Activated B cell treated with CpG ODN at 0.5 μM for 24 hours (primary cell): ENCODE measurements around the gene ZNF800. TPM values are rescaled to one million over a fixed set of nuclear protein-coding genes. Genes with fewer than 3 reads are reported as not detected.

Experiments used
- ATAC-seq: fragments of 200-7000 bp; cut with Tn5 transposase; one replicate; pipeline ENCODE4 v1.10.0; 2021; ENCODE audit warnings: low read depth, mild to moderate bottlenecking, moderate library complexity
- CTCF ChIA-PET: fragments of 350-600 bp; sonication (Branson Sonifier 250); formaldehyde crosslinking; loops from one replicate; lab custom pipeline; 2021; ENCODE audit warnings: antibody characterized with exemption; lab: Charles Lee
- POLR2A ChIA-PET: fragments of 350-600 bp; sonication (Branson Sonifier 250); formaldehyde crosslinking; loops from one replicate; lab custom pipeline; 2021; ENCODE audit warnings: antibody characterized with exemption; lab: Charles Lee
- DNase-seq: peaks from one replicate; pipeline ENCODE4 v3.0.0; 2022
- H3K27ac Mint-ChIP-seq: one replicate; pipeline ENCODE4 v1.8.0; 2020; ENCODE audit warnings: mixed read lengths
- H3K27me3 Mint-ChIP-seq: one replicate; pipeline ENCODE4 v1.8.0; 2021; ENCODE audit warnings: mixed read lengths
- H3K36me3 Mint-ChIP-seq: one replicate; pipeline ENCODE4 v1.8.0; 2021; ENCODE audit warnings: low read depth, mixed read lengths
- H3K4me1 Mint-ChIP-seq: one replicate; pipeline ENCODE4 v1.8.0; 2021; ENCODE audit warnings: mixed read lengths
- H3K4me3 Mint-ChIP-seq: one replicate; pipeline ENCODE4 v1.8.0; 2020; ENCODE audit warnings: mild to moderate bottlenecking, mixed read lengths
- H3K9me3 Mint-ChIP-seq: one replicate; pipeline ENCODE4 v1.8.0; 2020; ENCODE audit warnings: mixed read lengths
- CTCF ChIP-seq: fragments of 200-600 bp; IDR thresholded peaks from one replicate; pipeline ENCODE4 v1.8.0; 2022; ENCODE audit warnings: antibody characterized with exemption, mild to moderate bottlenecking
- intact Hi-C: fragments of 100-400 bp; cut with micrococcal nuclease; formaldehyde crosslinking; loops from one replicate; pipeline ENCODE4 v1.15.1; 2024
- total RNA-seq: library from RNA; stranded (reverse); gene quantifications from 2 replicates; pipeline ENCODE4 v1.2.3, GENCODE V29; 2022

The ZNF800 gene
- total RNA-seq, 1 donor from 2014 or later, result 53.5 TPM

GRCh38 chr7:127342596-127342995, 49.9 kb downstream of the ZNF800 start:
- no peaks in the 10 kb centered on the region for H3K36me3 Mint-ChIP-seq
- intact Hi-C loops, result loop anchor here (10.0 kb wide), 2 partner anchors 242 to 538 kb away; partner anchors contain the start of genes ARF5 and GCC1
- no peak overlapping the region for H3K4me3 Mint-ChIP-seq
- H3K27me3 Mint-ChIP-seq, result peaks cover 10% of the 10 kb centered on the region
- ATAC-seq, result no peak
- no peaks in the 10 kb centered on the region for H3K9me3 Mint-ChIP-seq
- TF ChIP-seq CTCF, result no peak
- no peak for DNase-seq
- CTCF ChIA-PET, result interaction anchor here (1.2 kb wide), 1 partner anchor 105 kb away, joined by 6 read pairs; no protein-coding TSS in a partner anchor
- POLR2A ChIA-PET, result no interaction called here
- H3K27ac Mint-ChIP-seq, result no peak overlapping the region
- peaks cover 7% of the 10 kb centered on the region for H3K4me1 Mint-ChIP-seq

GRCh38 chr7:127338122-127338521, 54.4 kb downstream of the ZNF800 start:
- no peaks in the 10 kb centered on the region for H3K4me1 Mint-ChIP-seq
- POLR2A ChIA-PET, result no interaction called here
- no peaks in the 10 kb centered on the region for H3K36me3 Mint-ChIP-seq
- no peak overlapping the region for H3K27ac Mint-ChIP-seq
- no peak for DNase-seq
- CTCF ChIA-PET, result no interaction called here
- intact Hi-C loops, result no loop called here
- H3K9me3 Mint-ChIP-seq, result no peaks in the 10 kb centered on the region
- peaks cover 27% of the 10 kb centered on the region for H3K27me3 Mint-ChIP-seq
- TF ChIP-seq CTCF, result no peak
- no peak overlapping the region for H3K4me3 Mint-ChIP-seq
- ATAC-seq, result no peak

- no peak for DNase-seq
- intact Hi-C loops, result no loop called here
- no peak overlapping the region for H3K4me3 Mint-ChIP-seq
- H3K4me1 Mint-ChIP-seq, result no peaks in the 10 kb centered on the region
- ChIA-PET CTCF (no interaction called here), POLR2A (no interaction called here)
- no peaks in the 10 kb centered on the region for H3K9me3 Mint-ChIP-seq
- ATAC-seq, result no peak
- no peak for TF ChIP-seq CTCF
- H3K27me3 Mint-ChIP-seq, result peaks cover 27% of the 10 kb centered on the region
- H3K36me3 Mint-ChIP-seq, result no peaks in the 10 kb centered on the region
- no peak overlapping the region for H3K27ac Mint-ChIP-seq
These were observed 54.9 kb downstream of the ZNF800 start for GRCh38 chr7:127337581-127337980.

- peaks cover 33% of the 10 kb centered on the region for H3K27me3 Mint-ChIP-seq
- CTCF ChIA-PET, result no interaction called here
These were observed 56.0 kb downstream of the ZNF800 start for GRCh38 chr7:127336458-127336857.

GRCh38 chr7:127332880-127333279, 59.6 kb downstream of the ZNF800 start:
- CTCF ChIA-PET, result no interaction called here
- intact Hi-C loops, result no loop called here
- POLR2A ChIA-PET, result no interaction called here
- Mint-ChIP-seq H3K4me3 (no peak overlapping the region), H3K27me3 (peaks cover 24% of the 10 kb centered on the region), H3K4me1 (no peaks in the 10 kb centered on the region), H3K36me3 (no peaks in the 10 kb centered on the region), H3K27ac (no peak overlapping the region), H3K9me3 (no peaks in the 10 kb centered on the region)
- TF ChIP-seq CTCF, result no peak
- no peak for DNase-seq
- no peak for ATAC-seq

More at GRCh38 chr7:127336458-127336857, 56.0 kb downstream of the ZNF800 start:
- Mint-ChIP-seq H3K4me1 (no peaks in the 10 kb centered on the region), H3K4me3 (no peak overlapping the region), H3K9me3 (no peaks in the 10 kb centered on the region), H3K36me3 (no peaks in the 10 kb centered on the region), H3K27ac (no peak overlapping the region)
- DNase-seq, result no peak
- ATAC-seq, result no peak
- TF ChIP-seq CTCF, result no peak
- intact Hi-C loops, result no loop called here
- POLR2A ChIA-PET, result no interaction called here
